Upper lobe of right lung (tissue), 1 donor: ENCODE measurements around the gene MORF4L1. TPM values are rescaled to one million over a fixed set of nuclear protein-coding genes. Genes with fewer than 3 reads are reported as not detected.

Experiments
- ATAC-seq: fragments of 200-7000 bp; cut with Tn5 transposase; one replicate; pipeline ENCODE4 v1.9.1; 2020; ENCODE audit warnings: mild to moderate bottlenecking, moderate library complexity
- DNase-seq: peaks from one replicate; pipeline ENCODE4 v3.0.0-alpha.2; 2020
- H3K27ac ChIP-seq: fragments of 200-600 bp; one replicate; pipeline ENCODE4 v1.8.0; 2022
- H3K27me3 ChIP-seq: fragments of 200-600 bp; one replicate; pipeline ENCODE4 v1.8.0; 2022; ENCODE audit warnings: mild to moderate bottlenecking
- H3K36me3 ChIP-seq: fragments of 200-600 bp; one replicate; pipeline ENCODE4 v1.8.0; 2022
- H3K4me1 ChIP-seq: fragments of 200-600 bp; one replicate; pipeline ENCODE4 v1.8.0; 2022
- H3K4me3 ChIP-seq: fragments of 200-600 bp; one replicate; pipeline ENCODE4 v1.8.0; 2022; ENCODE audit warnings: mild to moderate bottlenecking
- H3K9me3 ChIP-seq: fragments of 200-600 bp; one replicate; pipeline ENCODE4 v1.8.0; 2022
- intact Hi-C: fragments of 100-400 bp; cut with DNase I; formaldehyde crosslinking; loops from one replicate; pipeline ENCODE4 v1.11.0; 2022
- total RNA-seq: library from RNA; stranded (reverse); fragmentation: NEBNext Ultra II Directional; extraction: Animal tissue kit (Norgen Biotek cat#: 25700); gene quantifications from one replicate; pipeline ENCODE4 v1.2.1, GENCODE V29; 2021
- TF ChIP-seq, protein P1 (sequence below): fragments of 200-600 bp; IDR thresholded peaks from one replicate; pipeline ENCODE4 v1.8.0; 2022; ENCODE audit warnings: antibody characterized with exemption
- donor health status: DM: no; HTN: yes; CAD: no; lungs with severe emphysema.

MORF4L1 gene
- total RNA-seq, 1 donor from 2014 or later, result 261 TPM

DNA sequence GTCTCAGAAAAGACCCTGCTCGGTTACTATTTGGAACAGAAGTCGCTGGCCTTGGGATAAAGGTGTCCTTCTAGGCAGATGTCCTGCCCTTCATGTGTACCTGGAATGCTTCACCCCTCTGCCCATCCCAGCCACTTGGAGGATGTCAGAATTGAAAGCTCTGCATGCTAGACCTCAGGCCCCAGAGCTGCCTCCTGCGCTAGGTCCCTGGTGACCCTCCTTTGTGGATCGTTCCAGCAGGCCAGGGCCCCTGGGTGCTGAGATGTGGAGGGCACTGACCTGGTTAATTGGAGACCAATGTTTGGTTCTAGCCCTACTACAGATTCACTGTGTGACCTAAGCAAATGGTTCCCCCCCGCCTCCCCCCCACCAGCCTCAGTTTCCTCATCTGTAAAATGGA lies 74.8 kb downstream of the MORF4L1 start:
- no peak for DNase-seq
- Histone ChIP-seq H3K36me3 (no peaks in the 10 kb centered on the region), H3K4me1 (peaks cover 18% of the 10 kb centered on the region), H3K27ac (no peak overlapping the region), H3K4me3 (no peak overlapping the region), H3K9me3 (no peaks in the 10 kb centered on the region), H3K27me3 (no peaks in the 10 kb centered on the region)
- no peak for ATAC-seq
- TF ChIP-seq, protein P1, sequence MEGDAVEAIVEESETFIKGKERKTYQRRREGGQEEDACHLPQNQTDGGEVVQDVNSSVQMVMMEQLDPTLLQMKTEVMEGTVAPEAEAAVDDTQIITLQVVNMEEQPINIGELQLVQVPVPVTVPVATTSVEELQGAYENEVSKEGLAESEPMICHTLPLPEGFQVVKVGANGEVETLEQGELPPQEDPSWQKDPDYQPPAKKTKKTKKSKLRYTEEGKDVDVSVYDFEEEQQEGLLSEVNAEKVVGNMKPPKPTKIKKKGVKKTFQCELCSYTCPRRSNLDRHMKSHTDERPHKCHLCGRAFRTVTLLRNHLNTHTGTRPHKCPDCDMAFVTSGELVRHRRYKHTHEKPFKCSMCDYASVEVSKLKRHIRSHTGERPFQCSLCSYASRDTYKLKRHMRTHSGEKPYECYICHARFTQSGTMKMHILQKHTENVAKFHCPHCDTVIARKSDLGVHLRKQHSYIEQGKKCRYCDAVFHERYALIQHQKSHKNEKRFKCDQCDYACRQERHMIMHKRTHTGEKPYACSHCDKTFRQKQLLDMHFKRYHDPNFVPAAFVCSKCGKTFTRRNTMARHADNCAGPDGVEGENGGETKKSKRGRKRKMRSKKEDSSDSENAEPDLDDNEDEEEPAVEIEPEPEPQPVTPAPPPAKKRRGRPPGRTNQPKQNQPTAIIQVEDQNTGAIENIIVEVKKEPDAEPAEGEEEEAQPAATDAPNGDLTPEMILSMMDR, result no peak
- intact Hi-C loops, result no loop called here

Other genes starting within 250 kb of the MORF4L1 start
- not detected for gene CHRNB4, start 231.7 kb upstream of the MORF4L1 start, total RNA-seq
- 9.1 TPM for gene ADAMTS7, start 61.4 kb upstream of the MORF4L1 start, total RNA-seq
- 1,018 TPM for gene CTSH, start 72.2 kb downstream of the MORF4L1 start, total RNA-seq
- 105 TPM for gene RASGRF1, start 217.9 kb downstream of the MORF4L1 start, total RNA-seq